Measurements from ENCODE around the gene NIN.
"Not testable (repeated sequence)": the region's sequence is repeated elsewhere in the genome, so short reads cannot be mapped to it uniquely, and the experiment has no call there.

NIN gene

DNA sequence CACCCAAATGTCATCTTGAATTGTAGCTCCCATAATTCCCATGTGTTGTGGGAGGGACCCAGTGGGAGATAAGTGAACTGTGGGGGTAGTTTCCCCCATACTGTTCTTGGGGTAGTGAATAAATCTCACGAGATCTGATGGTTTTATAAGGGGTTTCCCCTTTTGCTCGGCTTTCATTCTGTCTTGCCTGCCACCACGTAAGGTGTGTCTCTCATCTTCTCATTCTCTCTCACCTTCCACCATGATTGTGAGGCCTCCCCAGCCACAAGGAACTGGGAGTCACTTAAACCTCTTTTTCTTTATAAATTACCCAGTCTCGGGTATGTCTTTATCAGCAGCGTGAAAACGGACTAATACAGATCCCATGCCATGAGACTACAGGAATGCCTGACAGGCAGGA lies 11.7 kb downstream of the NIN start:
- DNase-seq (ENCODE audit: extremely low read depth in 1 of 2, low read depth in 1 of 2), result not testable (repeated sequence)

DNA sequence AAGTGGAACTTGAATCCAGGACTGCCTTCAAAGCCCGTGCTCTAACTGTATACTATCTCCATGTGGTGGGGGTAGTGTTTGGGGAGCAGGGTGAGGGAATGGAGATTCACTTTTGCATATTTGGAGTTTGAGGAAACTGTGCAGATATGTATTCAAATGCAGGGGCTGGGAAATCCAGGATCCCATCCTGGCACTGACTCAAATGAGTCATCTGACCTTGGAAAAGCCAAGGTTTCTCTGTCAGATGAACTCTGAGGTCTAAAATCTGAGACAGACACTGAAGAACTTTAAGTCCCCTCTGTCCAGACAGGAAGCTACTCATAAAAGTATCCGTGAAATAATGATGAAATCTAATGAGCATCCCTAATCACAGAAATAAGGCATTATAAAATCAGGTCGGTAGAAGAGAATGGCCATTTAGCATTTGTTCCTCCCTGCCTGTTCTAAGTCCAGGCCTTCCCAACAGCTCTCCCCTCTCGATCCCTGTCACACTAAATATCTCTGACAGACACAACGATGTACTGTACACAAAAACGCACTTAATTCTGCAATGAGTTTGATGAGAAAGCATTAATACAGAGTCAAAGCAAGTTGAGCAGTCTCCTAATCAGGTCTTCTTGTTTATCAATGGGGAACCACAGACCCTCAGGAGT lies 14.4 kb downstream of the NIN start:
- DNase-seq (ENCODE audit: extremely low read depth in 1 of 2, low read depth in 1 of 2), result no peak

- DNase-seq (ENCODE audit: extremely low read depth in 1 of 2, low read depth in 1 of 2), result not testable (repeated sequence)
Measured at GRCh38 chr14:50815526-50815925, 15.4 kb downstream of the NIN start.

- DNase-seq (ENCODE audit: extremely low read depth in 1 of 2, low read depth in 1 of 2), result not testable (repeated sequence)
Measured at GRCh38 chr14:50815058-50815457, 15.9 kb downstream of the NIN start.

DNA sequence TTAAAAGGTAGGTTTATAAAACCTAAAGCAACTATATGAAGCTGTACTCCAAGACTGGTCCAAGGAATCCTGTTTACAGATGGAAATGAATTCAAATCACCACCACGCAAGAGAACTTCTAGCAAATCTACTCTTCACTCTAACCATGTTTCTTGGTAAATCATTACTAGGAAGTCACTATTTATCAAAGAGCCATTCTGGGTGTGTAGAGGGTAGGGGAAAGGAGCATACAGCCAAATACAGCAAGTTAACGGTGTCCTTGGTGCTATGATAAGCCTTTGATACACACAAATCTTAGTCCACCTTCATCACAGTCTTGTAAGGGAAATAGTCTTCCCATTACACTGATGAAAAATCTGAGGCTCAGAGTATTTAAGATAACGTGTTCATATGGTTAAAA lies 16.8 kb downstream of the NIN start:
- DNase-seq (ENCODE audit: extremely low read depth in 1 of 2, low read depth in 1 of 2), result no peak

DNA sequence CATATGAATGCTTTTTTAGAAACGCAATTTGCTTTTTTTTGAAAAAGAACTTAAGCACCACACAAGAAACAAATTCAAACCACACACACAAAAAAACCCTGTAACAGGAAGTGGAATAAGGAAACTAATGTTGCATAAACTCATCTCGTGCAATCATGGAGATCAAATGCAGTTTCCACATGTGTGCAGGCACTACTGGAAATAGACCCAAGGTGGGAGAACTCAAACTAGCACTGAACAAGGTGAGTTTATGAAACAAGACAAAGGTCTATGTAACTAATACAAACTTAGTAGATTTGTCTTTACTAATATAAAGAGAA lies 17.5 kb downstream of the NIN start:
- no peak for DNase-seq (ENCODE audit: extremely low read depth in 1 of 2, low read depth in 1 of 2)

DNA sequence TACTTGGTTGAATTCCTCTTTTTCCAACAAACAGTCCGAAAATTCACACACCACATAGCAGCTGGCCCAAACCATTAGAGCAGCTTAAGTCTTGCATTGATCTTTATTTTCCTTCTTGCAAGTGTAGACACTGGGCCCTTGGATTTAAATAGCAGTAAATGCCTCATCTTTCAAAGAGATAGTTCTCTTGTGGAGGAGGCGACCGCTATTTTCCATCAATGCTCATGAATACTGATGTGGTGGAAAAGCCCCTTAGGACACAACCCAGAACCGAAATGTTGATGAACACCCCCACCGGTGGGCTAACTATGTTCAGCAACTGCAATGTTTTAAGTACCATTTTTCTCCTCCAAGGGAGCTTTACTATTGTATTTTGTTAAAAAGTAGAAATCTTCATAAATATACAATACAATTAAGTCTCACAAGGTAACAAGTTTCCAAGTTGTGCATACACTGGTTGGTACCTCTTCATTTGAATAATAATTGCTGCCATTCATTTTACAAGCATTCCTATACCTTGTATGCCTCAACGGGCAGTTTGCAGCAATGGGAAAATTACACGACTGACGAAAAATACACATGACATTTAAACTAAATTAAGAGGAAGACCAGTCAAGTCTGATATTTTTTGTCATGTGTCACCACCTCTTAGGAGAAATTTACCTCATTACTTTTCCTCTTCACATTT lies 18.0 kb downstream of the NIN start:
- no peak for DNase-seq (ENCODE audit: extremely low read depth in 1 of 2, low read depth in 1 of 2)

- no peak for DNase-seq (ENCODE audit: extremely low read depth in 1 of 2, low read depth in 1 of 2)
Measured at GRCh38 chr14:50812180-50812579, 18.8 kb downstream of the NIN start.

- no peak for DNase-seq (ENCODE audit: extremely low read depth in 1 of 2, low read depth in 1 of 2)
Measured at GRCh38 chr14:50808053-50808452, 22.9 kb downstream of the NIN start.

DNA sequence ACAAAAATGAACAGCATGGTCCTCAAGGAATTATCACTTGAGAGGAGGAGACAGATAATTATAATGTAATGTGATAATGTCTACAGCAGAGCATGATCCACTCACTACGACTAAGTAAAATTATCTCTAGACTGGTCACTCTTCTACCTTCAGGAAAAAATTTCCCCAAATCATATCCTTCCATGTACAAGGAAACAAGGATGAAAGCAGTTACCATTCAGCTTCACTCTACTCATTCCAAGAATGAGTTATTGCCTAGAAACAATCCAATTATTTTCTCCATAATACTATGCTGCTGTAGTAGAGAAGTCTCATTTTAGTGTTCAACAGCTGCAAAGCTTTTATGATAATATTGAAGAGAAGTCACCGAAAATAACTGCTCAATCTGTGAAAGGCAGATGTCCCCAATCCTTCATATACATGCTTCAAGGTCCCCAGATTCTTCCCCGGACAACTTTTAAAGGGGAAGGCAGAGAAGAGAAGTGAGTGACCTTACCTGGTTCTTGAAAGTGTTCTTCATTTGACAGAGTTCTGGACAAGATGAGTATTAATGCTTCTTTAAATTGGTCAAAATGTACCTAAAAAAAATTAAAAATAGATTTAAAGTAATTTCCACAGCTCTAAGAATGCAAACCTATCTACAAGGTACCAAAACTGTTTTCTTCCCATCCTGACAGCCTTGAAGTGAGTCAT lies 24.6 kb downstream of the NIN start:
- DNase-seq (ENCODE audit: extremely low read depth in 1 of 2, low read depth in 1 of 2), result no peak

GRCh38 chr14:50805396-50805795 lies 25.6 kb downstream of the NIN start:
- no peak for DNase-seq (ENCODE audit: extremely low read depth in 1 of 2, low read depth in 1 of 2)

GRCh38 chr14:50804181-50804721 lies 26.7 kb downstream of the NIN start:
- DNase-seq (ENCODE audit: extremely low read depth in 1 of 2, low read depth in 1 of 2), result no peak

- DNase-seq (ENCODE audit: extremely low read depth in 1 of 2, low read depth in 1 of 2), result no peak
Measured at GRCh38 chr14:50801706-50802105, 29.3 kb downstream of the NIN start.

GRCh38 chr14:50800032-50800431 lies 30.9 kb downstream of the NIN start:
- DNase-seq (ENCODE audit: extremely low read depth in 1 of 2, low read depth in 1 of 2), result no peak

GRCh38 chr14:50798048-50798421 lies 32.9 kb downstream of the NIN start:
- DNase-seq (ENCODE audit: extremely low read depth in 1 of 2, low read depth in 1 of 2), result no peak

GRCh38 chr14:50797250-50798047 lies 33.5 kb downstream of the NIN start:
- no peak for DNase-seq (ENCODE audit: extremely low read depth in 1 of 2, low read depth in 1 of 2)

- no peak for DNase-seq (ENCODE audit: extremely low read depth in 1 of 2, low read depth in 1 of 2)
Measured at GRCh38 chr14:50796390-50796789, 34.6 kb downstream of the NIN start.

DNA sequence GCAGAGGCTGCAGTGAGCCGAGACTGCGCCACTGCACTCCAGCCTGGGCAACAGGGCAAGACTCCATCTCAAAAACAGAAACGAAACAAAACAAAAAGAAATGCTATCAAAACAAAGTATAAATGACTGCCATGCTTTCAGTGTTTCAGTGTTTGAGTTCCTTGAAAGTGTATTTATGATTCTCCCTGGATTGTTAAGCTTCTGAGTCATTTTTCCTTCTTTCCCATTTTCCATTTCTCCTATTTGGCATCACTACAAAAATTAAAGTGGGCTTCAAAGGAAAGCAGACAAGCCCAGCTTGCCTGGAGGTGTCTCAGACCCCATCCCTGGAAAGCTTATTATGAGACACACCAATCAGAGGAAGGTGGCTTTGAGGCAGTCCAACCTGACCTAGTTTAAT lies 35.1 kb downstream of the NIN start:
- no peak for DNase-seq (ENCODE audit: extremely low read depth in 1 of 2, low read depth in 1 of 2)

DNA sequence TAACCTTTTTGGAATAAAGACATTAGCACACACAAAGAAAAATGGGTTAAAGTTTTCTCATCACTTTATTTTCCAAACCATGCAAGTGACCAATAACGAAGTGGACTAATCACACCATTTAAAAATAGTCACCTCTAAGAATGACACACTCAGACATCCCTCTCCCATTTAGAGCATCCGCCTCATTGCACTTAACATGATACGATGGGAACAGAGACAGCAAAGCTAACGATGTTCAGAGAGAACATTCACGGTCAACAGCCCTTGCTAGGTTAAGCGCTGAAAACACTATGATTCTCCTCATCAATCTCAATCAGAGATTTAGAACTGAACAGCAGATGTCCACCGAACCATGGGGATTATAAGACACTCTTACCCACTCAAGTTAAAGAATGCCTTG lies 35.8 kb downstream of the NIN start:
- no peak for DNase-seq (ENCODE audit: extremely low read depth in 1 of 2, low read depth in 1 of 2)

- DNase-seq (ENCODE audit: extremely low read depth in 1 of 2, low read depth in 1 of 2), result no peak
Measured at GRCh38 chr14:50794068-50794645, 36.8 kb downstream of the NIN start.

GRCh38 chr14:50792634-50793068 lies 38.3 kb downstream of the NIN start:
- no peak for DNase-seq (ENCODE audit: extremely low read depth in 1 of 2, low read depth in 1 of 2)
